ENCODE results near the gene ALPK3.

ALPK3 gene

GRCh38 chr15:84861781-84862180 is 44.6 kb downstream of the ALPK3 start:
- no peak overlapping the region for H3K4me3 ChIP-seq (ENCODE audit: low read depth, low read length)
- no peak for DNase-seq (ENCODE audit: low read depth, low spot score)
- no peak for TF ChIP-seq CTCF (IDR thresholded peaks at IDR 0.05; ENCODE audit: low read depth, low read length)
- in situ Hi-C loops (cut with HindIII; ENCODE audit: low sequenced_read_pairs), result no loop called here

GRCh38 chr15:84862214-84862975 is 45.2 kb downstream of the ALPK3 start:
- in situ Hi-C loops (cut with HindIII; ENCODE audit: low sequenced_read_pairs), result no loop called here
- TF ChIP-seq CTCF (IDR thresholded peaks at IDR 0.05; ENCODE audit: low read depth, low read length), result no peak
- DNase-seq (ENCODE audit: low read depth, low spot score), result no peak
- no peak overlapping the region for H3K4me3 ChIP-seq (ENCODE audit: low read depth, low read length)

- no peak for DNase-seq (ENCODE audit: low read depth, low spot score)
- TF ChIP-seq CTCF (IDR thresholded peaks at IDR 0.05; ENCODE audit: low read depth, low read length), result no peak
- no peak overlapping the region for H3K4me3 ChIP-seq (ENCODE audit: low read depth, low read length)
- in situ Hi-C loops (cut with HindIII; ENCODE audit: low sequenced_read_pairs), result no loop called here
Observed at GRCh38 chr15:84863565-84864443, 46.6 kb downstream of the ALPK3 start.

- TF ChIP-seq CTCF (IDR thresholded peaks at IDR 0.05; ENCODE audit: low read depth, low read length), result no peak
- DNase-seq (ENCODE audit: low read depth, low spot score), result no peak
- no peak overlapping the region for H3K4me3 ChIP-seq (ENCODE audit: low read depth, low read length)
- in situ Hi-C loops (cut with HindIII; ENCODE audit: low sequenced_read_pairs), result no loop called here
Observed at GRCh38 chr15:84864444-84864795, 47.3 kb downstream of the ALPK3 start.

GRCh38 chr15:84865074-84865569 is 48.0 kb downstream of the ALPK3 start:
- H3K4me3 ChIP-seq (ENCODE audit: low read depth, low read length), result no peak overlapping the region
- in situ Hi-C loops (cut with HindIII; ENCODE audit: low sequenced_read_pairs), result no loop called here
- no peak for DNase-seq (ENCODE audit: low read depth, low spot score)
- TF ChIP-seq CTCF (IDR thresholded peaks at IDR 0.05; ENCODE audit: low read depth, low read length), result no peak

GRCh38 chr15:84868037-84868880 is 51.1 kb downstream of the ALPK3 start:
- in situ Hi-C loops (cut with HindIII; ENCODE audit: low sequenced_read_pairs), result no loop called here
- no peak overlapping the region for H3K4me3 ChIP-seq (ENCODE audit: low read depth, low read length)
- no peak for DNase-seq (ENCODE audit: low read depth, low spot score)
- no peak for TF ChIP-seq CTCF (IDR thresholded peaks at IDR 0.05; ENCODE audit: low read depth, low read length)
